Amygdala (tissue), 56 donors: ENCODE results near the gene CTNND2.
A peak's percentile ranks its signal among the peaks of the same experiment; 100 is the strongest.
"Not testable (repeated sequence)": the region's sequence is repeated elsewhere in the genome, so short reads cannot be mapped to it uniquely, and the experiment has no call there.

Experiments used
- DNase-seq, 56 donors: peaks; one replicate each; lab custom pipeline; 2025; lab: John Stamatoyannopoulos, UW

CTNND2 gene

DNA sequence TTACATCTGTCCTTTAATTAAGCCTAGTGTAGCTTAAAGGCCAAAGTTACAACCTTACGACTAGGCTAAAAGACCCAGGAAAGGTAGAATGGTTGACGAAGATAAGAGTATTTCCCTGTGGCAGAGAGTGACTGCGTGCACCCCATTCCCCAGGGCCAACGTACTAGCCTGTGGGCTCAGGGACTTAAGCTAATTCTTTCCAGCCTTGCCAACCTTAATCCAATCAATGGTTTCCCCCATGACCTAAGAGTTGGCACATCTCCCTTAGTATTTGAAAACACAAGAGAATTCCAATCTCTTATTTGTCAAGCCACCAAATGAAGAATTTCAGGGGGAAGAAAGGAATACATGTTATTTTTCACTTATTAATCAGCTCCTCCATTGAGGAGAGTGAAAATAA lies 16.0 kb downstream of the CTNND2 start:
- no peak for DNase-seq

DNA sequence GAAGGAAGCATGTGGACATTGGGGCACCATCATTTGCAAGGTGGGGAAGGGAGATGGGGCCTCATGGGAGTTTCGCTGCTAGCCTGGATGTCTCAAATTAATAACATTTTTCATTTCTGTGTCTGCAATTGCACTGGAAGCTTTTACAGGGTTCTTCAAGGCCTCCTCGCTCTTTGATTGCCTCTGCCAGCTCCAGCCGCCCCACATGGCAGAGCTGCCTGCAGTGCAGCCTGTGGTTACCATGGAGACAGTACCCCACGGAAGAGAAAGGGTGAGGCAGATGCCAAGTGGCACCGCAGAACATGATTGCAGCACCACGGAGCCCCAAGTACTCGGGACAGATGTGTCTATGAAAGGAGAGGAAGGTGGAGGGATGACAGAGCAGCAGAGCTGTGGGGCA lies 25.4 kb downstream of the CTNND2 start:
- DNase-seq = peak in 40 of 56 donors; percentile 5 to 65 (median 31)

DNA sequence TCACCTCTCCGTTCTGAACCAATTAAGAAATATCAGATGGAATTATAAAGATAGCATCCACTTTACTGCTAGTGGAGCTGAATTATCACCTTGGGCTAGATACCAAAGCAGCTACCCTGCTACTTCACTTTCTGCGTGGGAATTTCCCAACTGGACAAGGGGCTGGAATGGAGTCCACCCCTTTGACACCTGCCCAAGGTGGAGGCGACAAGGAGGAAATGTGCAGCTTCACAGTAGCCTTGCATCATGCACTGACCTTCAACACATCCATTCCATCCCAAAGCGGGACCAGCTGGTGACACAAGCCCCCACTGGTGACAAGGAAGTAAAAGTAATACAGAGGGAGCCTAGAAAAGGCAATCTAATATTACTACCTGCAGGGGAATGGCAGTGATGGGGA lies 30.7 kb downstream of the CTNND2 start:
- DNase-seq = no peak

DNA sequence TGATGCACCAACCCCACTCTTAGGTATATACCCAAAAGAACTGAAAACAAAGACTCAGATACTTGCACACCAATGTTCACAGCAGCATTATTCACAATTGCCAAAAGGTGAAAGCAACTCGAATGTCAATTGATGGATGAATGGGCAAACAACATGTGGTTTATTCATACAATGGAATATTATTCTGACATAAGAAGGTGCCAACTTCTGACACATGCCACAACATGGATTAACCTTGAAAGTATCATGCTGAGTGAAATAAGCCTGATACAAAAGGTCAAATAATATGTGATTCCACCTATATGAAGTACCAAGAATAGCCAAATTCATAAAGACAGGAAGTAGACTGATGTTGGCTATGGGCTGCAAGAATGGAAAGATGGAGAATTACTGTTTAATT lies 35.0 kb downstream of the CTNND2 start:
- no peak for DNase-seq

DNA sequence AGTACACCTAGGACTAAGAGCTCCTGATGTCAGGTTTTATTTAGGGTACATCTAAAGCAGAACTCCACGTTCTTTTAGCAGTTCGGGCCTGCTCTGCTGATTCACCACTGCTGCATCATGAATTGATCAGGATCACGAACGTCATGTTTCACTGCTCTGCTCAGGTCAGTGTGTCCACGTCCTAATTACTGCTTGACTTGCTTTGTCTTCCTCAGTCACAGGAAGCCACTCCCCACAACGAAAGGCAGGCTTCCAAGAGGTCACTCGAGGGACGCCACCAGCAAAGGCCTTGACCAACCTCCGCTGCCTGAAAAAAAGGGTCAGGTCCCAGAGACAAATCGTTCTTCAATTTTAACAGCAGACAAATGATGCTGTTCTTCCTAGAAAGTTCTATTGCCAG lies 40.3 kb downstream of the CTNND2 start:
- peak in 1 of 56 donors; percentile 2 for DNase-seq

DNA sequence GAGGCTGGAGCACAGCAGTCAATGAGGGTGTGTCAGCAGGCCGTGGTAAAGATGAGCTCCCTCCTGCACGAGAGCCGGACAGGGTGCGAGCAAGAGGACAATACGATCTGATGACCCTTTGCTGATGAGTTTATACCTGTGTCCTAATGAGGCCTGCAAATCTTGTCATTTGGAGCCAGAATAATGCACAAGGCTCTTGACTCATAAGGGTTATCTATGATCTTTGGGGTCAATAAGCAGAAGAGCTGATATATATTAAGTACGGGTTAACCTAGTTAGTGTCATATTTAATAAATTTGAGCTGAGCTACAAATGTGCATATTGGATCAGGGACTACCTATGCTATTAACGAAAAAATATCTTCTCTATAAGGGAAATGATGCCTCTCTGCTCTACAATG lies 46.9 kb downstream of the CTNND2 start:
- DNase-seq = no peak

DNA sequence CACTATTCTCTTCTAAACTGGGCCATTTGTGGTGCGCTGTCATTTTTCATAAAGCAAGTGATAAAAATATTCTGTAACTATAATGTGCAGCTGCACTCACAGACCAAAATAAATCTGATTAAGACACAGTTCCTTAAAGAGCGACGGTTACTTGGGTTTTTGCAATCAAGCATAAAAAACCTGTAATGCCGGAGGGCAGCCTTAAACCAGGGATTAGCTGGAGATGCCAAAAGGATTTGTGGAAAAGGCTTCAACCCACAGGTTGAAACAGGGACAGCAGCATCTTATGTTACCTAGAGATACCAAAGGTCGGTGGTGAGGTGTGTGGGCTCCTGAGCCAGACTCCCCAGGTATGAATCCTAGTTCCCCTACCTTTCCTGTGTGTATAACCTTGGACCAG lies 49.3 kb downstream of the CTNND2 start:
- DNase-seq = no peak

DNA sequence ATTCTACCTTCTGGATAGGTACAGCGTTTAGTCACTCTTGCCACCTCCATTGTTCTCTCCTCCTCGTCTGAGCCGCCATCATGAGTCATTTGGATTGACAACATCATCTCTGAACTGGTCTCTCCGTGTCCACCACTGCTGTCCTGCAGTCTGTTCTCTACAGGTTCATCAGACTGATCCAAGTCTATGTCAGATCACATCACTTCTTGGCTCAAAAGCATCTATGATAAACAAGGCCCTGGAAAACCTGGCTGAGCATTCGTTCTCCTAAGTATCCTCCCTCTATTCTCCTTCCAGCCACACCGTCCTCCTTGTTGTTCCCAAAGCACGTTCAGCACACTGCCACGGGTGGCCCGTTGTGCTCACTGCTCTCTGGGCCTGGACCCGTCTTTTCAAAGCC lies 50.5 kb downstream of the CTNND2 start:
- no peak for DNase-seq

DNA sequence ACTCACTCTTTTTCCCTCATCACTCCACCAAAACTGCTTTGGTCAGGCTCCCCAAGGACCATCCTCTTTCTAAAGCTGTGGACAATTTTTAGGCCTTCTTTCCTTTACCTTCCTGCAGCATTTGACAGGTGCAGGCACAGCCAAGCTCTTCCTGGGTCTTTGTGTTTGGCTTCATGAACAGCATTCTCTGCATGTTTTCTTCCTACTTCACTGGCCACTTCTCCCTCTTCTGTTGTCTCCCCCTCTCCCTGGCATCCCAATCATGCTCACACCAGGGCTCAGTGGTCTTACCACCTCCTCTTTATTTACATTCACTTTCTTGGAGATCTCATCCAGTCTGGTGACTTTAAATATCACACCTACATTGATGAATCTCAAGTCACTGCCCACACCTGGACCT lies 51.1 kb downstream of the CTNND2 start:
- no peak for DNase-seq

DNA sequence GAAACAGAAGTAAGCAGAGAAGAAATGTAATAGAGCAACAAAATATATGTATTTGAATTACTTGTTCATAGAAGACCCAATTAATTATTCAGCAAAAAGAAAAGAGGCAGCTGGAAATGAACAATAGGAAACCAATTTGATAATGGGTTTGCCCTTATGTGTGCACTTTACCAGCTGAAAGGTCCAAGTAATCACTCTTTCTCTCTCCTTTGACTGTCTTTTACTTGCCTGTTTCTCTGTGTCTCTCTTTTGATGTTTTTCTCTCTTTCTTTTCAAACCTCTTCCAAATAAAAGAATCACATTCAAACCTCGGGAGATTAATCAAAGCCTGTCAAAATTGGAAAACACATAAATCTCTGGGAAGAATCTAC lies 51.5 kb downstream of the CTNND2 start:
- no peak for DNase-seq

DNA sequence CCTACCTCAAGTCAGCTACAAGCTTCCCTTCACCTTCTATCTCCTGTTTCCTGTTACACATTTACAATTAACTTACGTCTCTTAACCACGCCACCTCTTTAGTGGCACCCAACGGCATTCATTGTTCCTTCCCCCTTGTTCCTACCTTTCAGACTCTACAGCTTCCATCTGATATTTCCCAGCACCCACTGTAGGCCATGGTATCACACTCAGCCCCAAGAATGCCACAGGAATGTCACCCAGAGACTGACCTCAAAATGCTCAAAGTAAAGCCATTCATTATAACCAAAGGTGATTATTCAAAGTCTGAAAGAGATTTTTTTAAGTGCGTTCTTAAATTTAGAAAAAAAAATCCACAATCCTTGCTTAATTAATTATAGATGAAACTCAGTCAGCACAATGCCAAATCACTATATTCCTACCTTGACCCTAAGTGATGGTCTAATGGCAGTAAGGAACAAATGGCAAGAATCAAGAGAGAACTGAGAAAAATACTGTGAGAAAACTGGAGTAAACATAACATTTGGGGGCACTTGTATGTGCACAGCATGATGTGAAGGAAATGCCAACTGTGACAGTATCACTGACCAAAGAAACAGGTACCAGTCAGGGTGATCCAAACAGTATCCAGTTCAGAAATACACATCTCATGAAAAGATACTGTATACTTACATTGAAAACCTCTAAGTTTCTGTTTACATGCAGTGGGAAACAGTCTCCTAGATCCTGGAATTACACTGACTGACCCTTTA lies 52.1 kb downstream of the CTNND2 start:
- no peak for DNase-seq

DNA sequence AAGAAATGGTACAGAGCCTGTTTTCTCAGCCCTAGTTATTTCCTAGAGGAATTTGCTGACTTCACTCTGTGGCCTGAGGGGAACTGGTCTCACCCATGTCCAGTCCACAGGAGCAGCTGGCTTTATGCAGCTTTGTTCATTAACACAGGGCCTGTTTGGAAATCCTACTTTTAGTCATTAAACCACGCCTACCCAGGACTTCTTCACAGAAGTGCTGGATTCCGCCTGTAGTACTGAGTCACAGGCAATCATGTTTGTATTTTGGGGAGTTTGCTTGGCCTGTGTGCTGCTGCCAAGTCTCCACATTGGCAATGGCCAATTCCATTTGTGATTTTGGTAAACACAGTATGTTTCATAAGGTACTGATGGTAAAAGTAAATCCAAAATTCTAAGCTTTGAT lies 52.8 kb downstream of the CTNND2 start:
- DNase-seq = peak in 8 of 56 donors; percentile 6 to 48 (median 12)

DNA sequence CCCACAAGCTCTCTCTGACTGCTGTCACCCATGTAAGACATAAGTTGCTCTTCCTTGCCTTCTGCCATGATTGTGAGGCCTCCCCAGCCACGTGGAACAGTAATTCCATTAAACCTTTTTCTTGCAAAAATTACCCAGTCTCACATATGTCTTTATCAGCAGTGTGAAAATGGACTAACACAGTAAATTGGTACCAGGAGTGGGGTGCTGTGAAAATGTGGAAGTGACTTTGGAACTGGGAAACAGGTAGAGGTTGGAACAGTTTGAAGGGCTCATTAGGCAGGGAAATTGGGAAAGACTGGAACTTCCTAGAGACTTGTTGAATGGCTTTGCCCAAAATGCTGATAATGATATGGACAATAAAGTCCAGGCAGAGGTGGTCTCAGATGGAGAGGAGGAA lies 75.7 kb downstream of the CTNND2 start:
- not testable (repeated sequence) for DNase-seq

DNA sequence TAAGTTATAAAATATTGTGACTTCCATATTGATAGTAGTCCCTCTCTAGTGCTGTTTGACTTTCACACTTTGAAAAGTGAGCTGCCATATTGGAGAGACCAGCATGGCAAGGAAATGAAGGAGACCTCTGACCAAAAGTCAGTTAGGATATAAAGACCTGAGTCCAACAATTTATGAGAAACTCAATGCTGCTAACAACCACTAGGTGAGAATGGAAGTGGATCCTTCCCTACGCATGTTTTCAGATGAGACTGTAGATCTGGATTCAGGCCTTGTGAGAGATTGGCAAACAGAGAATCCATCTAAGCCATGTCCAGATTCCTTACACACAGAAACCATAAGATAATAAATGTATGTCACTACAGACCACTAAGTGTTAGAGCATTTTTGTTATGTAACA lies 81.6 kb downstream of the CTNND2 start:
- DNase-seq = no peak

DNA sequence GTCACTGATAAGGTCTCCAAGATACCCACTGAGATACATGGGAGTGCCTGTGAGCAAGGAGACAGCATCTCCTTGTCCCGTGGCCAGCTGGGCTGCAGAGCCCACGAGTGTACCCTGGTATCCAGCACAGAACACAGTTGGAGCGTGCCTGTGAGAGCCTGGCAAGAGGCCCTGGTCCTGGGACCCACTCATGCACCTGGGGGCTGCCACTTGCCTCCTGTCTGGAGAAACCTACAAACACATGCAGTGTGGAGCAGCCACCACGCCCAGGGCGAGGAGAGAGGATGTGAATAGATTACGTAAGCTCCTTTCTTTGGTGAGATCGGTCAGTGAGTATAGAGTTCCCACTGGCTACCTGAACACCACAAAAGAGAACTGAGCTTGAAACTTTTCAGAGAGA lies 88.3 kb downstream of the CTNND2 start:
- no peak for DNase-seq

DNA sequence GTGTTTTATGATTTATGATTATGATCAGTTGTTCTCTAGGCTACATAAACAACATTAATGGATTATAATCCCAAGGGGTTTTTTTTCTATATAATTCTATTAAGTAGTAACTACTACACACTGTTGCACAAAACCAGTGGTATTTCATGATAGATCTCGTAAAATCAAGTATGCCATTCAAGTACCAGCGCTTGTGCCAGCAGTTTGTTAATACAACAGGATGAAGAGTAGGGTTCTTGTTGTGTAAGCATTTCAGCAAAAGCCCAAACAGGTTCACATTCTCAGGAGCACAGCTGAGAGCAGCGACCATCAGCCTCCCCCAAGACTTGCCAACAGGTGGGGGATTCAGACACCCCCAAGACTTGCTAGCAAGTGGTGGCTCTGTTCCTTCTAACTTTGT lies 88.8 kb downstream of the CTNND2 start:
- DNase-seq = no peak

DNA sequence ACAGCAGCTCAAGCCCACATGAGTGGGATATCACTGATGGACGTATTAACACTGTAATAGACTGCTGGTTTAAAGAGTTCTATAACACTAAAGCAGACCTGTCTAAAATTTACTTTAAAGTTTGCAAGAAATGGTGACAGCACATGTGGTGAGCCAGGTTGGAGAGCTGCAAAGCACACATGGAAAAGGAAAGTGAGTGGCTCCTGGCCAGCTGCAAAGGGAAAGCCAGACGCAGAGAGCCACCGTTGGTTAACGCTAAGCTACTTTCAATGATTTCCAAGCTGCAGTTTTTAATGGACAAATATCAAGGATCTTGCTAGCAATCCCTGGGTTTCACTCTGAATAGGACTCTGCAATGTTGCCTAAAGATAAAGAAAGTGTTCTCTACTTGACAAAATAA lies 89.9 kb downstream of the CTNND2 start:
- no peak for DNase-seq

DNA sequence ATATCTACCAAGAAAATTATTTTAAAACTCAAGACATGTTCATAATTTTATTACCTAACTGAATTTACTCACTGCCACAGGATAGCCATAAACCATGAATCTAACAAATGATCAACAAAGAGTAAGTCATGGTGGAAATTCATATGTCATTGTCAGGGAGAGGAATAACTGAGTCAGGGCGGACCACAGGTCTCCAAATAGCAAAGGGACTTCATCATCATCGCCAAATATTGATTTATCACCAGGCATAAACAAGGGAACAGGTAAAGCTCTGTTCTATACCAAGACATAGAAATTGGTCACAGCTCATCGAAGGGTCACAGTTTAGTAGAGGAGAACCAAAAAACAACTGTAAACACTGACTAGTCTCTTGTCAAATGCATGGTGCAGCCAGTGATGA lies 94.8 kb downstream of the CTNND2 start:
- DNase-seq = no peak

DNA sequence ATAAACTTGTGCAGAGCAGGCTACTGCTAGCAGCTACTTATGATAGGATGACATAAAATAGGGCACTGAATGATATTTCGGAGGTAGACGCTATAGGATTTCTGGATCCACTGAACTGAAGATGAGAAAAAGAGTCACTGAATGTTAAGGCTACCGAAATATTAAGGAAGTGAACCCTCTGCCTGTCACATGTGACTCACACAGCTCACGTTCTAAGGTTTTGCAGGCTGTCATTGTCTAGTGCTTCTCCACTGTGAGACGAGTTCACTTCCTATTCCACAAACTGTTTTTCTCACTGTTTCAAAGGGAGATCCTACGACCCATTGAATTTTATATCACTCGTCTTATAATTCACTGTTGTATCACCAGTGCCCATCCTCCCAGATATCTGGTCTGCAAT lies 100.8 kb downstream of the CTNND2 start:
- no peak for DNase-seq

DNA sequence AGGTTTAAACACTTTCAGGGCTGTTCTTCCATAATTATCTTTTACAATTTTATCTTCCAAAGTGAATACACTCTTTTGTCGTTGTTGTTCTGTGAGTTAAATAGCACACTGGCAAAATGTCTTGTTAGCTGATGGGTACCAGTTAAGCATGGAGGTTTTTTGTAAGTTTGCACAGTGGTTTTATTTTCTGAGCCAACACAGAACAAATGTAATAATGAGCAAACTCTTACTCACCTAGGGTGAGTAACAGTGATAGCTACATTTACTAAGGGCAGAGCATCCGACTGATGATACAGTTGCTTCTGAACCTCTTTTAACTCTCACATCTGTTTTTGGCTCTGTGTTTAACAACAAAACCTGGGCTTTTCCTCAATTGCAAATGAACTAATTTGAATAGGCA lies 103.2 kb downstream of the CTNND2 start:
- DNase-seq = no peak

DNA sequence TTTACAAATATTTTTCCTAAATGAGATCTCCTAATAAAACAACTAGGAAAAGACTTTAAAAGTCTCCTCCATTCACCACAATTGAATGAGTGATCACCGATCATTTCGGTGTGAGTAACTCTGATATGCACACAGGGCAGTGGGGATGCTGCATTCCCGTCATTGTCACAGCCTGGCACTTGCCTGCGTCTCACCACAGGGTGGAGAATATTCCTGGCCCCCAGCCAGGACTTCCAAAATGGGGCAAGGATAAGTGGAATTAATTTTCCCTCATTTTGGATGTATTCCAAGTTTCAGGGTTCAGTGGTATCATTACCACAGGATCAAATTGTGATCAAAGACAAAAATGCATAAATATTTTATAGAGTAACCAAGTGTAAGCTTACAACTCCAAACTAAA lies 107.1 kb downstream of the CTNND2 start:
- DNase-seq = peak in 14 of 56 donors; percentile 2 to 78 (median 18)

DNA sequence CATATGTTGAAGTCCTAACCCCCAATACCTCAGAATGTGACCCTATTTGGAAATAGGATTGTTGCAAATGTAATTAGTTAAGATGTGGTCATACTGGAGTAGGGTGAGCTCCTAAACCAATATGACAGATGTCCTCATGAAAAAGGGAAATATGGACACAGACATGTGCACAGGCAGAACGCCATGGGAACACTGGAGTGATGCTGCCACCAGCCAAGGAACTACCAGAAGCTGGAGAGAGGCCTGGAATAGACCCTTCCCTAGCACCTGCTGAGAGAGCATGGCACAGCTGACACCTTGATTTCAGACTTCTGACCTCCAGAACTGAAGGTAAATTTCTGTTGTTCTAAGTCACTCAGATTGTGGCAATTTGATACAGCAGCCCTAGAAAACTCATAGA lies 110.8 kb downstream of the CTNND2 start:
- DNase-seq = no peak

DNA sequence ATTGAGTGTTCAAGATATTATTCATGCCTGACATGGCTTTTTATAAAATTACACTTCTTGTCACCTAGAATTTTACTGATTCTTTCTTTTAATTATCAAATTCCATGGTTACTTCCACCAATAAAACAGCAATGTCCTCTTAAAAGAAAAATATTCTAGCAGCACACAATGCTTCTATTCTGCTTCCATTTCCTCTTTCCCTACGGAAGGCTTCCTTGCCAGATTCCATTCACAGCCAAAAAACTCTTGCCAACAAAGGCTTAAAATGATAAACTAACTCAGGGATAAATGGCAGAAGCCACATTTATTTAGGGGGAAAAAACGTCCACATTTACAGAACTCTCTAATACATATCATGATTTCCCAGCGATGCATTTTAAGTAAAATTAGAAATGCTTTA lies 111.6 kb downstream of the CTNND2 start:
- DNase-seq = no peak
